Measurements from ENCODE around the gene RRAGB.

DNA sequence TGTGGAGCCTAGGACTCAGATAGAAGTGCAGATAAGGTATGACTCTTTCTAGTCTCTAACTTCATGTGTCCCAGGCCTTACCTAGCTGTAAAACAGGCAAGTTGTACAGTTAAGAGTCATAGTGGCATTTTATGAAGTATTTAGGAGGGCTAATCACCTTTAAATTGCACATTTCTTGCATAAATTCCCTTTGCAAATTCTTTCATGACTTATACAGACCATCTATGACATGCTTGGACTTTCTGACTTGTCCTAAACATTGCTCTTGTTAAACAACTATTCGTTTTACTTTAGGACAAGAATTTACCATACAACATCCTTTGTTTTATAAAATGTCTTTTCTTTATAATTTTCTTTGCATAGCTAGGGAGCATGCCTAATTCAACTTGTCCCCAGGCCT is 7.8 kb upstream of the RRAGB start:
- TF ChIP-seq, protein P1, sequence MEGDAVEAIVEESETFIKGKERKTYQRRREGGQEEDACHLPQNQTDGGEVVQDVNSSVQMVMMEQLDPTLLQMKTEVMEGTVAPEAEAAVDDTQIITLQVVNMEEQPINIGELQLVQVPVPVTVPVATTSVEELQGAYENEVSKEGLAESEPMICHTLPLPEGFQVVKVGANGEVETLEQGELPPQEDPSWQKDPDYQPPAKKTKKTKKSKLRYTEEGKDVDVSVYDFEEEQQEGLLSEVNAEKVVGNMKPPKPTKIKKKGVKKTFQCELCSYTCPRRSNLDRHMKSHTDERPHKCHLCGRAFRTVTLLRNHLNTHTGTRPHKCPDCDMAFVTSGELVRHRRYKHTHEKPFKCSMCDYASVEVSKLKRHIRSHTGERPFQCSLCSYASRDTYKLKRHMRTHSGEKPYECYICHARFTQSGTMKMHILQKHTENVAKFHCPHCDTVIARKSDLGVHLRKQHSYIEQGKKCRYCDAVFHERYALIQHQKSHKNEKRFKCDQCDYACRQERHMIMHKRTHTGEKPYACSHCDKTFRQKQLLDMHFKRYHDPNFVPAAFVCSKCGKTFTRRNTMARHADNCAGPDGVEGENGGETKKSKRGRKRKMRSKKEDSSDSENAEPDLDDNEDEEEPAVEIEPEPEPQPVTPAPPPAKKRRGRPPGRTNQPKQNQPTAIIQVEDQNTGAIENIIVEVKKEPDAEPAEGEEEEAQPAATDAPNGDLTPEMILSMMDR (IDR thresholded peaks at IDR 0.05): no peak
- TF ChIP-seq POLR2AphosphoS5 (IDR thresholded peaks at IDR 0.05) (no peak), EP300 (IDR thresholded peaks at IDR 0.05) (no peak)

Data from upper lobe of left lung (tissue), 4 donors.